Measurements from ENCODE around the gene ZNF593. TPM values are rescaled to one million over a fixed set of nuclear protein-coding genes. Genes with fewer than 3 reads are reported as not detected.

Gene ZNF593
- total and polyA plus RNA-seq, 8 donors: 10.6 to 138 (median 74.1) TPM; not detected in 1

GRCh38 chr1:26171084-26172072 lies 1.7 kb downstream of the ZNF593 start, which contains the start of gene ZNF593OS:
Gene ZNF593OS, minus strand, starts transcription at chr1:26171832. Its CDS starts 171 bp downstream, at chr1:26171661.
- Histone ChIP-seq H3K4me3 (peak within 1 kb of the TSS; percentile 75 to 93 (median 84)), H3K4me1 (peaks cover 12 to 24% (median 22%) of the 10 kb centered on the region in 4 donors), H3K27ac (peak within 1 kb of the TSS in 2 of 5 donors; percentile 85 to 91), H3K27me3 (no peaks in the 10 kb centered on the region), H3K36me3 (peaks cover 0 to 10% (median 5%) of the 10 kb centered on the region in 4 donors), H3K9me3 (no peaks in the 10 kb centered on the region)
- 91 to 93% (median 92%) methylated on average over 32 to 34 of the region's 34 CpGs for WGBS, 5 donors
- intact Hi-C loops (cut with DNase I; ENCODE audit: low total_unique reads): no loop called here
- DNase-seq: no peak
- TF ChIP-seq POLR2AphosphoS5 (IDR thresholded peaks at IDR 0.05) (no peak), POLR2A (IDR thresholded peaks at IDR 0.05) (no peak), CTCF (IDR thresholded peaks at IDR 0.05) (no peak)

- intact Hi-C loops (cut with DNase I; ENCODE audit: low total_unique reads): no loop called here
- Histone ChIP-seq H3K4me3 (no peak overlapping the region), H3K9me3 (no peaks in the 10 kb centered on the region), H3K27ac (no peak overlapping the region), H3K27me3 (no peaks in the 10 kb centered on the region), H3K4me1 (peaks cover 11 to 24% (median 18%) of the 10 kb centered on the region in 4 donors), H3K36me3 (peaks cover 0 to 14% (median 5%) of the 10 kb centered on the region in 4 donors)
- no peak for TF ChIP-seq EP300 (IDR thresholded peaks at IDR 0.05)
- TF ChIP-seq POLR2A (IDR thresholded peaks at IDR 0.05): no peak
- no peak for TF ChIP-seq CTCF (IDR thresholded peaks at IDR 0.05)
- TF ChIP-seq POLR2AphosphoS5 (IDR thresholded peaks at IDR 0.05): no peak
- 89 to 97% (median 95%) methylated on average over 8 of the region's 8 CpGs for WGBS, 5 donors
- no peak for DNase-seq
Measured at GRCh38 chr1:26175346-26175745, 5.6 kb downstream of the ZNF593 start.

- H3K4me3 ChIP-seq: peak within 1 kb of the TSS; percentile 27 to 48 (median 42)
- intact Hi-C loops (cut with DNase I; ENCODE audit: low total_unique reads): no loop called here
- 19 to 39% (median 22%) methylated on average over 9 to 21 of the region's 21 CpGs for WGBS, 5 donors
Measured at GRCh38 chr1:26177182-26177684, 7.5 kb downstream of the ZNF593 start, which contains the start of gene CNKSR1. Gene CNKSR1, plus strand, starts transcription at chr1:26177491. Its CDS starts 57 bp downstream, at chr1:26177548.

More at GRCh38 chr1:26177182-26177684, 7.5 kb downstream of the ZNF593 start, which contains the start of gene CNKSR1:
- H3K27ac ChIP-seq: peak within 1 kb of the TSS; percentile 56 to 77 (median 69)
- H3K27me3 ChIP-seq: no peaks in the 10 kb centered on the region
- no peak for TF ChIP-seq EP300 (IDR thresholded peaks at IDR 0.05)
- TF ChIP-seq POLR2A (IDR thresholded peaks at IDR 0.05): peak in 1 of 4 donors; percentile 34
- peak in 1 of 7 experiments; percentile 6 for TF ChIP-seq CTCF (IDR thresholded peaks at IDR 0.05)
- TF ChIP-seq POLR2AphosphoS5 (IDR thresholded peaks at IDR 0.05): peak in 2 of 3 donors; percentile 54 to 59
- peak; percentile 87 to 95 for DNase-seq
- H3K9me3 ChIP-seq: no peaks in the 10 kb centered on the region
- peaks cover 0 to 9% (median 5%) of the 10 kb centered on the region in 4 donors for H3K4me1 ChIP-seq
- peaks cover 0 to 19% (median 17%) of the 10 kb centered on the region in 4 donors for H3K36me3 ChIP-seq

Measured in stomach (tissue), 9 donors.